Upper lobe of right lung (tissue), 1 donor: ENCODE results near the gene STXBP5. TPM values are rescaled to one million over a fixed set of nuclear protein-coding genes. Genes with fewer than 3 reads are reported as not detected.

Experiments
- ATAC-seq: fragments of 200-7000 bp; cut with Tn5 transposase; one replicate; pipeline ENCODE4 v1.9.1; 2020; ENCODE audit warnings: mild to moderate bottlenecking, moderate library complexity
- DNase-seq: peaks from one replicate; pipeline ENCODE4 v3.0.0-alpha.2; 2020
- H3K27ac ChIP-seq: fragments of 200-600 bp; one replicate; pipeline ENCODE4 v1.8.0; 2022
- H3K27me3 ChIP-seq: fragments of 200-600 bp; one replicate; pipeline ENCODE4 v1.8.0; 2022; ENCODE audit warnings: mild to moderate bottlenecking
- H3K36me3 ChIP-seq: fragments of 200-600 bp; one replicate; pipeline ENCODE4 v1.8.0; 2022
- H3K4me1 ChIP-seq: fragments of 200-600 bp; one replicate; pipeline ENCODE4 v1.8.0; 2022
- H3K4me3 ChIP-seq: fragments of 200-600 bp; one replicate; pipeline ENCODE4 v1.8.0; 2022; ENCODE audit warnings: mild to moderate bottlenecking
- H3K9me3 ChIP-seq: fragments of 200-600 bp; one replicate; pipeline ENCODE4 v1.8.0; 2022
- CTCF ChIP-seq: fragments of 200-600 bp; IDR thresholded peaks from one replicate; pipeline ENCODE4 v1.8.0; 2022; ENCODE audit warnings: antibody characterized with exemption
- intact Hi-C: fragments of 100-400 bp; cut with DNase I; formaldehyde crosslinking; loops from one replicate; pipeline ENCODE4 v1.11.0; 2022
- total RNA-seq: library from RNA; stranded (reverse); fragmentation: NEBNext Ultra II Directional; extraction: Animal tissue kit (Norgen Biotek cat#: 25700); gene quantifications from one replicate; pipeline ENCODE4 v1.2.1, GENCODE V29; 2021
- donor health status: DM: no; HTN: yes; CAD: no; lungs with severe emphysema.

Gene STXBP5
- total RNA-seq, 1 donor from 2014 or later: 22.1 TPM

GRCh38 chr6:147278891-147279290 lies 74.7 kb downstream of the STXBP5 start:
- H3K4me1 ChIP-seq: no peaks in the 10 kb centered on the region
- no peak for TF ChIP-seq CTCF
- no peak overlapping the region for H3K27ac ChIP-seq
- intact Hi-C loops: no loop called here
- H3K4me3 ChIP-seq: no peak overlapping the region
- no peaks in the 10 kb centered on the region for H3K9me3 ChIP-seq
- no peak for ATAC-seq
- no peaks in the 10 kb centered on the region for H3K27me3 ChIP-seq
- peaks cover 15% of the 10 kb centered on the region for H3K36me3 ChIP-seq
- DNase-seq: no peak

GRCh38 chr6:147279427-147279826 lies 75.2 kb downstream of the STXBP5 start:
- DNase-seq (no peak), ATAC-seq (no peak)
- no peak overlapping the region for H3K27ac ChIP-seq
- no peaks in the 10 kb centered on the region for H3K4me1 ChIP-seq
- peaks cover 15% of the 10 kb centered on the region for H3K36me3 ChIP-seq
- no peaks in the 10 kb centered on the region for H3K9me3 ChIP-seq
- TF ChIP-seq CTCF: no peak
- no peak overlapping the region for H3K4me3 ChIP-seq
- H3K27me3 ChIP-seq: no peaks in the 10 kb centered on the region
- intact Hi-C loops: no loop called here

- peaks cover 15% of the 10 kb centered on the region for H3K36me3 ChIP-seq
- ATAC-seq (no peak), DNase-seq (no peak)
- intact Hi-C loops: no loop called here
- no peak for TF ChIP-seq CTCF
- H3K9me3 ChIP-seq: no peaks in the 10 kb centered on the region
- peaks cover 3% of the 10 kb centered on the region for H3K4me1 ChIP-seq
- no peak overlapping the region for H3K27ac ChIP-seq
- H3K27me3 ChIP-seq: no peaks in the 10 kb centered on the region
- no peak overlapping the region for H3K4me3 ChIP-seq
Observed at GRCh38 chr6:147281895-147282565, 77.8 kb downstream of the STXBP5 start.

GRCh38 chr6:147282566-147282959 lies 78.3 kb downstream of the STXBP5 start:
- ATAC-seq: no peak
- Histone ChIP-seq H3K9me3 (no peaks in the 10 kb centered on the region), H3K27ac (no peak overlapping the region), H3K4me3 (no peak overlapping the region), H3K4me1 (peaks cover 3% of the 10 kb centered on the region), H3K27me3 (no peaks in the 10 kb centered on the region), H3K36me3 (peaks cover 15% of the 10 kb centered on the region)
- no peak for TF ChIP-seq CTCF
- DNase-seq: no peak
- intact Hi-C loops: no loop called here

- peaks cover 3% of the 10 kb centered on the region for H3K4me1 ChIP-seq
- no peak for DNase-seq
- intact Hi-C loops: no loop called here
- no peaks in the 10 kb centered on the region for H3K9me3 ChIP-seq
- peaks cover 9% of the 10 kb centered on the region for H3K36me3 ChIP-seq
- H3K27ac ChIP-seq: no peak overlapping the region
- ATAC-seq: no peak
- no peaks in the 10 kb centered on the region for H3K27me3 ChIP-seq
- H3K4me3 ChIP-seq: no peak overlapping the region
- no peak for TF ChIP-seq CTCF
Observed at GRCh38 chr6:147283460-147283859, 79.2 kb downstream of the STXBP5 start.
